Activated CD4-positive, alpha-beta T cell treated with anti-CD3 and anti-CD28 coated beads for 48 hours (primary cell): Measurements from ENCODE around the gene SPON1.
"Not testable (repeated sequence)": the region's sequence is repeated elsewhere in the genome, so short reads cannot be mapped to it uniquely, and the experiment has no call there.

Experiments
- DNase-seq: peaks from one replicate; pipeline ENCODE4 v3.0.0-alpha.2; 2020

SPON1 gene

GRCh38 chr11:14042686-14043465 is 80.4 kb downstream of the SPON1 start:
- no peak for DNase-seq

GRCh38 chr11:14044916-14045315 is 82.4 kb downstream of the SPON1 start:
- no peak for DNase-seq

GRCh38 chr11:14045417-14045816 is 82.9 kb downstream of the SPON1 start:
- DNase-seq, result no peak

- DNase-seq, result no peak
These were observed 89.7 kb downstream of the SPON1 start for GRCh38 chr11:14052198-14052597.

- DNase-seq, result no peak
These were observed 91.9 kb downstream of the SPON1 start for GRCh38 chr11:14054116-14055107.

GRCh38 chr11:14055936-14056335 is 93.4 kb downstream of the SPON1 start:
- no peak for DNase-seq

- no peak for DNase-seq
These were observed 95.5 kb downstream of the SPON1 start for GRCh38 chr11:14058061-14058460.

GRCh38 chr11:14059491-14059890 is 97.0 kb downstream of the SPON1 start:
- no peak for DNase-seq

- no peak for DNase-seq
These were observed 99.2 kb downstream of the SPON1 start for GRCh38 chr11:14061721-14062120.

GRCh38 chr11:14065141-14065540 is 102.6 kb downstream of the SPON1 start:
- peak; percentile 46 for DNase-seq

GRCh38 chr11:14065681-14066080 is 103.2 kb downstream of the SPON1 start:
- DNase-seq, result no peak

GRCh38 chr11:14067686-14068085 is 105.2 kb downstream of the SPON1 start:
- DNase-seq, result no peak

- no peak for DNase-seq
These were observed 108.4 kb downstream of the SPON1 start for GRCh38 chr11:14070896-14071295.

- no peak for DNase-seq
These were observed 111.4 kb downstream of the SPON1 start for GRCh38 chr11:14073849-14074476.

GRCh38 chr11:14075118-14076078 is 112.9 kb downstream of the SPON1 start:
- DNase-seq, result peak; percentile 75

- no peak for DNase-seq
These were observed 116.5 kb downstream of the SPON1 start for GRCh38 chr11:14079011-14079410.

GRCh38 chr11:14079797-14080196 is 117.3 kb downstream of the SPON1 start:
- DNase-seq, result no peak

- DNase-seq, result no peak
These were observed 119.2 kb downstream of the SPON1 start for GRCh38 chr11:14081581-14082231.

- no peak for DNase-seq
These were observed 119.8 kb downstream of the SPON1 start for GRCh38 chr11:14082338-14082737.

- not testable (repeated sequence) for DNase-seq
These were observed 126.3 kb downstream of the SPON1 start for GRCh38 chr11:14088861-14089260.

- DNase-seq, result no peak
These were observed 127.4 kb downstream of the SPON1 start for GRCh38 chr11:14089690-14090462.
